Sigmoid colon (tissue), 7 donors: Measurements from ENCODE around the gene C1R. TPM values are rescaled to one million over a fixed set of nuclear protein-coding genes. Genes with fewer than 3 reads are reported as not detected.

ENCODE experiments used
- DNase-seq: peaks from one replicate; pipeline ENCODE4 v3.0.0-alpha.2; 2019
- H3K27ac ChIP-seq, 4 donors: fragments of 200-600 bp; sonication (generic); one replicate each; pipeline ENCODE4 v1.5.1; 2016 to 2019; ENCODE audit warnings: mild to moderate bottlenecking in 1 of 4
- H3K27me3 ChIP-seq, 3 donors: fragments of 200-600 bp; sonication (generic); one replicate each; pipeline ENCODE4 v1.5.1; 2019; ENCODE audit warnings: mild to moderate bottlenecking in 1 of 3
- H3K36me3 ChIP-seq, 4 donors: fragments of 200-600 bp; sonication (generic); one replicate each; pipeline ENCODE4 v1.5.1; 2016 to 2019
- H3K4me1 ChIP-seq, 4 donors: fragments of 200-600 bp; sonication (generic); one replicate each; pipeline ENCODE4 v1.5.1; 2017 to 2019
- H3K4me3 ChIP-seq, 4 donors: fragments of 200-600 bp; sonication (generic); one replicate each; pipeline ENCODE4 v1.5.1; 2017 to 2019; ENCODE audit warnings: mild to moderate bottlenecking in 2 of 4, moderate library complexity in 1 of 4
- H3K9me3 ChIP-seq, 4 donors: fragments of 200-600 bp in 3 of 4; sonication (generic) in 3 of 4; one replicate each; pipeline versions ENCODE4 v1.5.1 to v1.6.1; 2013 to 2019
- EP300 ChIP-seq, 4 donors: sonication (generic); formaldehyde crosslinking; IDR thresholded peaks; one replicate each; pipeline ENCODE4 v1.6.1; 2017; ENCODE audit warnings: antibody characterized with exemption in 4 of 4
- POLR2A ChIP-seq, 2 donors: fragments of 450-650 bp; IDR thresholded peaks; one replicate each; pipeline ENCODE4 v1.6.1; 2016; ENCODE audit warnings: antibody characterized with exemption in 2 of 2, mild to moderate bottlenecking in 2 of 2, moderate library complexity in 2 of 2
- POLR2AphosphoS5 ChIP-seq, 4 donors: sonication (generic); formaldehyde crosslinking; IDR thresholded peaks; one replicate each; pipeline ENCODE4 v1.6.1; 2017; ENCODE audit warnings: antibody characterized with exemption in 4 of 4
- WGBS, 2 donors: extraction: QIAGEN DNeasy Blood & Tissue Kit; methylation state at CpG; one replicate each; pipeline ENCODE4 v1.1.7; 2013; 5-methylcytosine and 5-hydroxymethylcytosine counted together
- intact Hi-C: fragments of 100-400 bp; cut with DNase I; formaldehyde crosslinking; loops from one replicate; pipeline ENCODE4 v1.15.1; 2023
- polyA plus RNA-seq, 3 donors: library from polyadenylated mRNA; stranded (reverse); fragments of 200-250 nt; gene quantifications; one replicate each; pipeline ENCODE4 v1.2.3, GENCODE V29; 2013
- total RNA-seq, 4 donors: library from RNA; depleted of rRNA; stranded (reverse); fragments of >200 nt; gene quantifications; one replicate each; pipeline ENCODE4 v1.1.0, GENCODE V29; 2016
- TF ChIP-seq, protein P1 (sequence below), 4 experiments: fragments of 450-650 bp in 3 of 4; fragments of 200-600 bp in 1 of 4; IDR thresholded peaks; one replicate each; pipeline ENCODE4 v1.5.1; 2016 to 2019; ENCODE audit warnings: antibody characterized with exemption in 4 of 4, mild to moderate bottlenecking in 3 of 4, moderate library complexity in 2 of 4
- donor health status: healthy with polysubstance abuse.
- donor health status: Bipolar disorder and iron deficiency.
- donor health status: healthy.

Gene C1R
- total and polyA plus RNA-seq, 7 donors: 23.8 to 493 (median 328) TPM

DNA sequence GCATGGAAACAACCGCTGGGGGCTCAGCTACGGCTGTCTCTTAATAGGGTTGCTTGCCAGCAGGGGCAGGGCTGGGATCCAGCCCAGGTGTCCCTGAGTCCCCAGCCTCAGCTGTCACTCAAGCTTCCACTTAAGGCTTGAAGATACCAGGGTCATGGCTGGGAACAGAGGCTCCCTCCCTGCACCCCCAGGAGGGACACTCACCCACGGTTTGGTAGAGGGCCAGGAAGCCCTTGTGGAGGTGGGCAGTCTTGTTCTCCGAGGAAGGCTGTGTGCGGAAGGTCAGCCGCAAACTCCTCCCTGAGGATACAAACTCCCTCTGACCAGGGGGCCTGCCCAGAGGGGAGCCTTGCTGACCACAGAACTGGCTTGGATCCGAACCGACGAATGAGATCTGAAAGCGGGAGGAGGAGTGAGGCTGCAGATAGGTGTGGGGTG is 9.5 kb upstream of the C1R start:
- no peaks in the 10 kb centered on the region for H3K4me1 ChIP-seq
- peaks cover 0 to 4% (median 0%) of the 10 kb centered on the region in 4 donors for H3K9me3 ChIP-seq
- intact Hi-C loops: no loop called here
- H3K27ac ChIP-seq: peak overlapping the region in 2 of 4 donors; percentile 22 to 40
- TF ChIP-seq POLR2AphosphoS5 (IDR thresholded peaks at IDR 0.05): no peak
- TF ChIP-seq POLR2A (IDR thresholded peaks at IDR 0.05): no peak
- TF ChIP-seq EP300 (IDR thresholded peaks at IDR 0.05): no peak
- TF ChIP-seq, protein P1, sequence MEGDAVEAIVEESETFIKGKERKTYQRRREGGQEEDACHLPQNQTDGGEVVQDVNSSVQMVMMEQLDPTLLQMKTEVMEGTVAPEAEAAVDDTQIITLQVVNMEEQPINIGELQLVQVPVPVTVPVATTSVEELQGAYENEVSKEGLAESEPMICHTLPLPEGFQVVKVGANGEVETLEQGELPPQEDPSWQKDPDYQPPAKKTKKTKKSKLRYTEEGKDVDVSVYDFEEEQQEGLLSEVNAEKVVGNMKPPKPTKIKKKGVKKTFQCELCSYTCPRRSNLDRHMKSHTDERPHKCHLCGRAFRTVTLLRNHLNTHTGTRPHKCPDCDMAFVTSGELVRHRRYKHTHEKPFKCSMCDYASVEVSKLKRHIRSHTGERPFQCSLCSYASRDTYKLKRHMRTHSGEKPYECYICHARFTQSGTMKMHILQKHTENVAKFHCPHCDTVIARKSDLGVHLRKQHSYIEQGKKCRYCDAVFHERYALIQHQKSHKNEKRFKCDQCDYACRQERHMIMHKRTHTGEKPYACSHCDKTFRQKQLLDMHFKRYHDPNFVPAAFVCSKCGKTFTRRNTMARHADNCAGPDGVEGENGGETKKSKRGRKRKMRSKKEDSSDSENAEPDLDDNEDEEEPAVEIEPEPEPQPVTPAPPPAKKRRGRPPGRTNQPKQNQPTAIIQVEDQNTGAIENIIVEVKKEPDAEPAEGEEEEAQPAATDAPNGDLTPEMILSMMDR (IDR thresholded peaks at IDR 0.05): no peak
- H3K4me3 ChIP-seq: no peak overlapping the region
- WGBS, 2 donors: 89 to 91% methylated on average over 10 of the region's 10 CpGs
- H3K36me3 ChIP-seq: peaks cover 5 to 51% (median 15%) of the 10 kb centered on the region in 4 donors
- no peaks in the 10 kb centered on the region for H3K27me3 ChIP-seq
- peak; percentile 67 for DNase-seq

DNA sequence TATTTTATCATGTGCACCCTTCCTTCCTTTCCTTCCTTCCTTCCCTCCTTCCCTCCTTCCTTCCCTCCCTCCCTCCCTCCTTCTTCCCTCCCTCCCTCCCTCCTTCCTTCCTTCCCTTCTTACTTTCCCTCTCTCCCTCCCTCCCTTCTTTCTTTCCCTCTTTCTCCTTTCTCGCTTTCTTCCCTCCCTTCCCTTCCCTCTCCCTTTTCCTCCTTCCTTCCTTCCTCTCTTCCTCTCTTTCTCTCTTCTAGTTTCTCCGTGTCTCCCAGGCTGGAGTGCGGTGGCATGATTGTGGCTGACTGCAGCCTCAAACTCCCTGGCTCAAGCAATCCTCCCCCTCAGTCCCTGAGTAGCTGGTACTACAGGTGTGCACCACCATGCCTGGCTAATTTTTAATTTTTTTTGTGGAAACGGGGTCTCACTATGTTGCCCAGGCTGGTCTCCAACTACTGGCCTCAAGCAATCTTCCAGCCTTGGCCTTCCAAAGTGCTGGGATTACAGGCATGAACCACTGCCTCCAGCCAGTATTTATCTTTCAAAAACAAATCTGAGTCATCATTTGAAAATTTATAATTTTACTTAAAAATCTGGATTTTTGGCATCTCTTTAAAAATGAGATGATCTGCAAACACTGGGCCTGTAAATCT is 8.9 kb upstream of the C1R start:
- H3K36me3 ChIP-seq: peaks cover 5 to 51% (median 15%) of the 10 kb centered on the region in 4 donors
- intact Hi-C loops: no loop called here
- TF ChIP-seq, protein P1 (IDR thresholded peaks at IDR 0.05): no peak
- no peak for TF ChIP-seq EP300 (IDR thresholded peaks at IDR 0.05)
- no peak for TF ChIP-seq POLR2A (IDR thresholded peaks at IDR 0.05)
- TF ChIP-seq POLR2AphosphoS5 (IDR thresholded peaks at IDR 0.05): no peak
- no peak overlapping the region for H3K4me3 ChIP-seq
- H3K4me1 ChIP-seq: no peaks in the 10 kb centered on the region
- H3K27ac ChIP-seq: peak overlapping the region in 2 of 4 donors; percentile 22 to 40
- WGBS, 2 donors: 90 to 92% methylated on average over 4 of the region's 4 CpGs
- peaks cover 0 to 2% (median 0%) of the 10 kb centered on the region in 4 donors for H3K9me3 ChIP-seq
- H3K27me3 ChIP-seq: no peaks in the 10 kb centered on the region
- peak; percentile 49 for DNase-seq

DNA sequence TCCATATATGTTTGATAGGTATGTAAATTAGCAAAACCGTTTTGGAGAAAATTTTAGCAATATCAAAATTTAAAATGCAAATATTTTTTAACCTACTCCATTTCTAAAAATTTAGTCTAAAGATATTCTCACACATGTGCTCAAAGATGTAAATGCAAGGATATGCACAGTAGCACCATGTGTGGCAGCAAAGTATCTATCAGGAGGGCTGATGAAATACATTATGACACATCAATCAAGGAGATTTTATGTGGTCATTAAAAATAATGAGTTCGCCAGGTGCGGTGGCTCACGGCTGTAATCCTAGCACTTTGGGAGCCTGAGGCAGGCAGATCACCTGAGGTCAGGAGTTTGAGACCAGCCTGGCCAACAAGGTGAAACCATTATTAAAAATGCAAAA is 8.0 kb upstream of the C1R start:
- intact Hi-C loops: no loop called here
- TF ChIP-seq EP300 (IDR thresholded peaks at IDR 0.05) (no peak), POLR2A (IDR thresholded peaks at IDR 0.05) (no peak), POLR2AphosphoS5 (IDR thresholded peaks at IDR 0.05) (no peak)
- TF ChIP-seq, protein P1 (IDR thresholded peaks at IDR 0.05): no peak
- no peak overlapping the region for H3K27ac ChIP-seq
- WGBS, 2 donors: 76 to 85% methylated on average over 4 of the region's 4 CpGs
- no peaks in the 10 kb centered on the region for H3K4me1 ChIP-seq
- no peak overlapping the region for H3K4me3 ChIP-seq
- H3K36me3 ChIP-seq: peaks cover 5 to 49% (median 15%) of the 10 kb centered on the region in 4 donors
- H3K27me3 ChIP-seq: no peaks in the 10 kb centered on the region
- DNase-seq: peak; percentile 28
- H3K9me3 ChIP-seq: no peaks in the 10 kb centered on the region

DNA sequence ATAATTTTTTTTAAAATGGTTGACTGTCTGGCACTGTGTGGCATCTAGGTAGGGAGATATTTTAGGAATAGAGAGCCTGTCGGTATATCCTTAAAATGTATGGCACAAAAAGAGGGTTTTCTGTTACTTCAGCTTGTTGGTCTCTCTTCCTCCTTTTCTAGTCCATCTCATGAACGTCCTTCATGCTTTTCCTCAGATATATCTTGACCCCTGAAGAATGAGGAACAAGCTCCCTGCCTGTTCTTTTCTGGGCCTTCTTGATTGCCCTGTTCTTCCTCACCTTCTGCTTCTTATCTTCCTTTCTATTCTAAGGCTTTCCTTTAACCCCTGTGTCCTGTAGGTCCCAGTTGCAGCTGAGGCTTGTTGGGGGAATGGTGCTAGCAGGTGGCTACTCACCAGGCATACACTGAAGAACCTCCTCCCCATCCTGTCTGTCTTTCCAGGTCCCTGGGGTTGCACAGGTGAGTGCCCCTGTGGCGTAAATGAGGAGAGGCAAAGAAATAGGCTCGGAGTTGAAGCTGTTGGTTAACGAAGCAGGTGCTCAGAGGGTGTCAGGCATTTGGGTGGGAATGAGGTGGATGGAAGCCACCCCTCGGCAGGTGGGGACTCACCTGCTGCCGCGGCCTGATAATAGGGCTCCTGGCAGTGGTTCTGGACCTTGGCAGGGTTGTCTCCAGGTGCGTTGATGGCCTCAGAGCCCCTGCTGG is 7.2 kb upstream of the C1R start:
- no peak for TF ChIP-seq POLR2AphosphoS5 (IDR thresholded peaks at IDR 0.05)
- TF ChIP-seq, protein P1 (IDR thresholded peaks at IDR 0.05): no peak
- peak; percentile 49 for DNase-seq
- H3K4me1 ChIP-seq: no peaks in the 10 kb centered on the region
- 87 to 92% methylated on average over 9 of the region's 9 CpGs for WGBS, 2 donors
- intact Hi-C loops: no loop called here
- H3K27ac ChIP-seq: no peak overlapping the region
- H3K36me3 ChIP-seq: peaks cover 5 to 44% (median 15%) of the 10 kb centered on the region in 4 donors
- no peak overlapping the region for H3K4me3 ChIP-seq
- H3K27me3 ChIP-seq: no peaks in the 10 kb centered on the region
- H3K9me3 ChIP-seq: no peaks in the 10 kb centered on the region
